Upper lobe of left lung (tissue), 4 donors: ENCODE data around the gene CYB561D1.

ENCODE experiments used
- EP300 ChIP-seq, 4 donors: sonication (generic); formaldehyde crosslinking; IDR thresholded peaks; one replicate each; pipeline ENCODE4 v1.5.1; 2017; ENCODE audit warnings: antibody characterized with exemption in 4 of 4, control low read depth in 2 of 4
- POLR2A ChIP-seq, 4 donors: fragments of 450-650 bp; IDR thresholded peaks; one replicate each; pipeline ENCODE4 v1.5.1; 2016 to 2017; ENCODE audit warnings: antibody characterized with exemption in 4 of 4, mild to moderate bottlenecking in 2 of 4
- POLR2AphosphoS5 ChIP-seq, 2 donors: sonication (generic); formaldehyde crosslinking; IDR thresholded peaks; one replicate each; pipeline ENCODE4 v1.5.1; 2017; ENCODE audit warnings: antibody characterized with exemption in 2 of 2
- TF ChIP-seq, protein P1 (sequence below), 6 experiments: fragments of 450-650 bp in 4 of 6; fragments of 200-600 bp in 2 of 6; sonication (generic) in 2 of 6; IDR thresholded peaks; one replicate each; pipeline ENCODE4 v1.5.1; 2016 to 2019; ENCODE audit warnings: antibody characterized with exemption in 6 of 6

DNA sequence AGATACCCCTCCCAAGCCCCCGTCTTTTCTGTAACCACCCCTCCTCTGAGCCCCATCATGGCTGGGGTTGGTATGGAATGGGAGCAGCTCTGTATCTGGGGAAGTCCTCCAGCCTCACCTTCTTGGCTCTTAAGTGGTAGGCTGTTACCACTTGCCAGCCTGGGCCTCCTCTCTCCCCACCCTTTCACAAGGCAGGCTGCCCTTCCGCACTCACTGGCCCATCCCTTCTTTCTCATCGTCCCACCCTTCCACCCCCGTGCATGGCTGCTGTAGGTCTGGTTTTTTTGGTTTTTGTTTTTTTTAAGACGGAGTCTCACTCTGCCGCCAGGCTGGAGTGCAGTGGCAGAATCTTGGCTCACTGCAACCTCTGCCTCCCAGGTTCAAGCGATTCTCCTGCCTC is 5.2 kb downstream of the CYB561D1 start:
- TF ChIP-seq, protein P1, sequence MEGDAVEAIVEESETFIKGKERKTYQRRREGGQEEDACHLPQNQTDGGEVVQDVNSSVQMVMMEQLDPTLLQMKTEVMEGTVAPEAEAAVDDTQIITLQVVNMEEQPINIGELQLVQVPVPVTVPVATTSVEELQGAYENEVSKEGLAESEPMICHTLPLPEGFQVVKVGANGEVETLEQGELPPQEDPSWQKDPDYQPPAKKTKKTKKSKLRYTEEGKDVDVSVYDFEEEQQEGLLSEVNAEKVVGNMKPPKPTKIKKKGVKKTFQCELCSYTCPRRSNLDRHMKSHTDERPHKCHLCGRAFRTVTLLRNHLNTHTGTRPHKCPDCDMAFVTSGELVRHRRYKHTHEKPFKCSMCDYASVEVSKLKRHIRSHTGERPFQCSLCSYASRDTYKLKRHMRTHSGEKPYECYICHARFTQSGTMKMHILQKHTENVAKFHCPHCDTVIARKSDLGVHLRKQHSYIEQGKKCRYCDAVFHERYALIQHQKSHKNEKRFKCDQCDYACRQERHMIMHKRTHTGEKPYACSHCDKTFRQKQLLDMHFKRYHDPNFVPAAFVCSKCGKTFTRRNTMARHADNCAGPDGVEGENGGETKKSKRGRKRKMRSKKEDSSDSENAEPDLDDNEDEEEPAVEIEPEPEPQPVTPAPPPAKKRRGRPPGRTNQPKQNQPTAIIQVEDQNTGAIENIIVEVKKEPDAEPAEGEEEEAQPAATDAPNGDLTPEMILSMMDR (IDR thresholded peaks at IDR 0.05) = no peak
- TF ChIP-seq POLR2AphosphoS5 (IDR thresholded peaks at IDR 0.05) (no peak), POLR2A (IDR thresholded peaks at IDR 0.05) (no peak), EP300 (IDR thresholded peaks at IDR 0.05) (no peak)
